NT2/D1 (cell line): Measurements from ENCODE around the gene CNIH3.

Source experiments
- DNase-seq: peaks from one replicate; pipeline ENCODE4 v3.0.0-alpha.2; 2011; ENCODE audit warnings: low read depth, low spot score
- H3K27me3 ChIP-seq: 2 replicates; pipeline ENCODE4 v1.6.0; 2011; ENCODE audit warnings: mild to moderate bottlenecking; ENCODE audit not compliant: insufficient read length, insufficient read depth
- H3K36me3 ChIP-seq: 2 replicates; pipeline ENCODE4 v1.6.1; 2011; ENCODE audit warnings: mild to moderate bottlenecking, low read length, mixed read lengths; ENCODE audit not compliant: insufficient read depth, insufficient read length
- H3K4me1 ChIP-seq: 2 replicates; pipeline ENCODE4 v1.5.1; 2011; ENCODE audit not compliant: insufficient read depth, insufficient read length
- H3K4me3 ChIP-seq: 2 replicates; pipeline ENCODE4 v1.5.1; 2011; ENCODE audit warnings: low read depth; ENCODE audit not compliant: insufficient read length
- H3K9ac ChIP-seq: 2 replicates; pipeline ENCODE4 v1.6.0; 2011; ENCODE audit warnings: low read depth; ENCODE audit not compliant: insufficient read length
- H3K9me3 ChIP-seq: 2 replicates; pipeline ENCODE4 v1.5.1; 2011; ENCODE audit warnings: mild to moderate bottlenecking, low read length; ENCODE audit not compliant: insufficient read depth
- SUZ12 ChIP-seq: IDR thresholded peaks from 2 replicates; pipeline ENCODE4 v1.6.1; 2011; ENCODE audit not compliant: insufficient read length, insufficient read depth; ENCODE audit errors: extremely low read depth
- YY1 ChIP-seq: IDR thresholded peaks from 2 replicates; pipeline ENCODE4 v1.6.1; 2011; ENCODE audit not compliant: insufficient read length, insufficient read depth
- ZNF274 ChIP-seq: IDR thresholded peaks from 2 replicates; pipeline ENCODE4 v1.6.1; 2011; ENCODE audit warnings: mild to moderate bottlenecking, low read depth, low read length

The CNIH3 gene

DNA sequence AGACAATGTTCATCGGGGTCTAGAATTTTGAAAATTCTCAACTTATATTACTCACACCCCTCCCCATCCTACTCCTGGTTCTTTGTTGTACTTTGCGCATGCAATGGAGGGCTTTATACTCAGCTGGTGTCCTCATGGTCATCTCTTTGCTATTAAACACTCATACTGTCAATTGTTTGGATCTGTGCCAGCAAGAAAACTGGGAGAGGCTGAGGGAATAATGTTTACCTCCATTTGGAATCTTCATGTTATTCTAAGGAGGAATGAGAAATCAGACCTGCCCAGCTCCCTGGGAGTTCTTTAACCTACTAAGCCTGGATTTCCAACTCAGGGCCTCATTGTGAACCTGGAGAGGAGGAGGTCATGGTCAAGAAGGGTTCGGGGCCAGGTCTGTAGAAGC, 169.5 kb downstream of the CNIH3 start:
- TF ChIP-seq SUZ12: no peak
- TF ChIP-seq ZNF274: no peak
- TF ChIP-seq YY1: no peak
- no peaks in the 10 kb centered on the region for H3K4me1 ChIP-seq
- DNase-seq: no peak

DNA sequence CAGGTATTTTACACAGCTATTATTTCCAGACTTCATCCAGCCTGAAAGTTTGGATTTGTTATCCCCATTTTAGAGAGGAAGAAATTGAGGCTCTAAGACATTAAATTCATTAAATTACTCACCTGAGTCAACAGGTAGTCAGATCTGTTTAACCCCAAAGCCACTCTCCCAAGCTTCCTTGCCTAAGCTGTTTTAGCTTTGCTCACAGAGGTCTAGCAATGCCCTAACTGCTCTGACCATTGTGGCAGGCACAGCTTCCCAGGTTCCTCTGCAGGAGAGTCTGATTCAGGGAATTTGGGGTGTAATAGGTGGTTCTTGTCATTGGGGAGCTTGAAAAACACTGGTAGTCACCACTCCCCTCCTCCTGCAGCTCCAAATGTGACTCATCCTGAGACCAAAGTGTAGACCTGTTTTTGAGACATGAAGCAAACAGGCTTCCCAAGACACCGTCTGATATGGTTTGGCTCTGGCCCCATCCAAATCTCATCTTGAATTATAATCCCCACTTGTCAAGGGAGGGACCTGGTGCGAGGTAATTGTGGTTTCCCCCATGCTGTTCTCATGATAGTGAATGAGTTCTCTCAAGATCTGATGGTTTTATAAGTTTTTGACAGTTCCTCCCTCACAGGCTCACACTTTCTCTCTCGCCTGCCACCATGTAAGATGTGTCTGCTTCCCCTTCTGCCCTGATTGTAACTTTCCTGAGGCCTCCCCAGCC, 170.6 kb downstream of the CNIH3 start:
- H3K27me3 ChIP-seq: no peaks in the 10 kb centered on the region
- TF ChIP-seq YY1 (no peak), SUZ12 (no peak), ZNF274 (no peak)
- H3K4me3 ChIP-seq: no peak overlapping the region
- no peaks in the 10 kb centered on the region for H3K4me1 ChIP-seq
- no peaks in the 10 kb centered on the region for H3K9me3 ChIP-seq
- H3K9ac ChIP-seq: no peak overlapping the region
- DNase-seq: no peak
- H3K36me3 ChIP-seq: no peaks in the 10 kb centered on the region

More for the DNA sequence above, 169.5 kb downstream of the CNIH3 start:
- Histone ChIP-seq H3K27me3 (no peaks in the 10 kb centered on the region), H3K9ac (no peak overlapping the region), H3K36me3 (no peaks in the 10 kb centered on the region), H3K4me3 (no peak overlapping the region), H3K9me3 (no peaks in the 10 kb centered on the region)

DNA sequence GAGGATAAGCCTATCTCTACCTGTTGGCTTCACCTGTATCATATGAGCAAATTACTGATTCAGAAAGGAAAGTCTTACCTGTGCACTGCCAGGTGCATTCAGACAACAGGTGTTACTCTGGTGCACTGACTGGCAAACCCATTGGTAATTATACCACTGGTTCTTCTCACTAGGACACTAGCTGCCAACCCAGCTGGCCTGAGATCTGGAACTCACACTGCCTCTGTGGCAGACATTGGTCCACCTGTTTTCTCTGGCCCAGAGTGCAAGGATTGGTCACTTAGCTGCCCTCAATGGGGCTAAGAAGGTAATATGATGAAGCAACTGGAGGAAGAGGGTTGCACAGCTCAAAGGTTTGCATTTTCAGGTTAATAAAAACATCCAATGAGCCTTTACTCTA, 173.2 kb downstream of the CNIH3 start:
- Histone ChIP-seq H3K4me3 (no peak overlapping the region), H3K36me3 (no peaks in the 10 kb centered on the region), H3K9me3 (no peaks in the 10 kb centered on the region), H3K4me1 (no peaks in the 10 kb centered on the region), H3K27me3 (no peaks in the 10 kb centered on the region), H3K9ac (no peak overlapping the region)
- DNase-seq: no peak
- TF ChIP-seq SUZ12: no peak
